GM12872 (cell line): Measurements from ENCODE around the gene PTPRN2.

ENCODE experiments used
- TF ChIP-seq, protein P1 (sequence below): IDR thresholded peaks from 3 replicates; pipeline ENCODE4 v1.5.1; 2011; ENCODE audit warnings: low read depth, mild to moderate bottlenecking, low read length, moderate library complexity; ENCODE audit not compliant: insufficient read depth

Gene PTPRN2

DNA sequence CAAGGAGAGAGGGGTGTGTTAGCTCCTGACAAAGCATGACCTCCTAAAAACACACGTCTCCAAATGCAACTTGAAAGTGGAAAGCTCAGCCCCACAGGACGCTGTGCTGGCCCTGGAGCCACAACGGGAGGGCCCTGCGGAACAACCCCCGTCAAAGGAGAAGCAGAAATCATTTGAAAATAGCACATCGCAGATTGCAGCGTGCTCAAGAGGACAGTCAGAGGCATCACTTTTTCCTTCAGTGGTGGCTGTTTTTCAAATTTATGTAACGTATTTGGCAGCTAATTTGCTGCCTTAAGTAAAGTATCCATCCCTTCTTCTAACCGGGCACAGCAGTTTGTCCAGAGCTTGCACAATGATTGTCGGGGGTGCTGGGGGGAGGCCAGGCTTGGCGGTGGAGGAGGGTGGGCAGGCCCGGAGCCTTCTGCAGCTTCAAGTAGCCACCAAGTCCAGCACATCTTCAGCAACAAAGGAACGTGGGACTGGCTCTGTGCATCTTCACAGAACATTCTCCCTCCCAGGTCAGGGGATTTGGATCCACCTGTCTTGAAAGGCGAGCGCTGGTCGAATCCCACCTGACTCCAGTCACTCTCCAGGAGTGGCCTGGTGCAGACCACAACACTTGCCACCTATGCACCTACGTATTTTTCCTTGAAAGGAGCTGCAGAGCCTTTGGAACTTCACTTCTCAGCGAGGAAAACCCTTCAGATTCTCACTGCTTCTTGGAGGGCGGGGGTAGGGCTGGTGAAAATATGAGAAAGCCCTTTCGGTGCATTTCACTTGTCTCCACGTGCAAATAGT is 904.5 kb downstream of the PTPRN2 start:
- TF ChIP-seq, protein P1, sequence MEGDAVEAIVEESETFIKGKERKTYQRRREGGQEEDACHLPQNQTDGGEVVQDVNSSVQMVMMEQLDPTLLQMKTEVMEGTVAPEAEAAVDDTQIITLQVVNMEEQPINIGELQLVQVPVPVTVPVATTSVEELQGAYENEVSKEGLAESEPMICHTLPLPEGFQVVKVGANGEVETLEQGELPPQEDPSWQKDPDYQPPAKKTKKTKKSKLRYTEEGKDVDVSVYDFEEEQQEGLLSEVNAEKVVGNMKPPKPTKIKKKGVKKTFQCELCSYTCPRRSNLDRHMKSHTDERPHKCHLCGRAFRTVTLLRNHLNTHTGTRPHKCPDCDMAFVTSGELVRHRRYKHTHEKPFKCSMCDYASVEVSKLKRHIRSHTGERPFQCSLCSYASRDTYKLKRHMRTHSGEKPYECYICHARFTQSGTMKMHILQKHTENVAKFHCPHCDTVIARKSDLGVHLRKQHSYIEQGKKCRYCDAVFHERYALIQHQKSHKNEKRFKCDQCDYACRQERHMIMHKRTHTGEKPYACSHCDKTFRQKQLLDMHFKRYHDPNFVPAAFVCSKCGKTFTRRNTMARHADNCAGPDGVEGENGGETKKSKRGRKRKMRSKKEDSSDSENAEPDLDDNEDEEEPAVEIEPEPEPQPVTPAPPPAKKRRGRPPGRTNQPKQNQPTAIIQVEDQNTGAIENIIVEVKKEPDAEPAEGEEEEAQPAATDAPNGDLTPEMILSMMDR, result no peak

DNA sequence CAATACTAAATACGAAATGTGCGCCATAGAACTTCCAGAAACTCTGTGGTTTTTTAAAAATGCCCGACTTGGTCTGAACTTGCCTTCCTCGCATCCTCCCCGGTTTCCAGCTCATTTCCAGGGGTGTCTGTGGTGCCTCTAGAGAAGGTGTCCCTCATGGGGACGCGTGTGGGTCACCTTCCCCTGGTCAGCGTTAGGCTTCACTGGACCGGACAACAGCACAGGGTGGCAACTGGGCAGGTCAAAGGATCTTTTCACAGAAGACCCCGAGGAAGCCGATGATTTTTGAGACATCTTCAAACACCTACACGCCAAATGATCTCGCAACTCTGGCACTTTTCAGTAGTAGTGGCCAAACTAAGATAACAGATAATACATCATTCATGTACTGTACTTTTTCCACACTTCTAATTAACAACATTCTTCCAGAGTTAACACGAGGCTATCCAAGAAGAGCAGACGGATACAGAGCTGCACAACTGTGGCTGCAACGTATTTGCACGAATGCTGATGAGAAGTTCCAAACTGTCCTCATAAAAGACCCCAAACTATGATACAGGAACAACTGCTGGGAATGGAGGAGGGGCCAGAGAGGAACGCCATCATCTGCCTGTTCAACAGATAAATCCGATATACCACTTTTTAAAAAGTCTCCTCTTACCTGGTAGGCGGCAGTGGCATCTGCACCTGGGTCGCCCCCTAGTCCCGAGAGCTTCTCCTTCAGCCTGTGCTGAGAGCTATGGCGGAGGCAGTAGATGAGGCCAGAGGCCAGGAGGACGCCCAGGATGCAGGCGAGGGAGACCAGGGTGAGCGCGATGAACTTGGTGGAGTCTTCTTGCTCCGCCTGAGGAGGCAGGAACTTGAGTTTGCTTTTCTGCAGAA is 905.3 kb downstream of the PTPRN2 start:
- TF ChIP-seq, protein P1, result no peak

DNA sequence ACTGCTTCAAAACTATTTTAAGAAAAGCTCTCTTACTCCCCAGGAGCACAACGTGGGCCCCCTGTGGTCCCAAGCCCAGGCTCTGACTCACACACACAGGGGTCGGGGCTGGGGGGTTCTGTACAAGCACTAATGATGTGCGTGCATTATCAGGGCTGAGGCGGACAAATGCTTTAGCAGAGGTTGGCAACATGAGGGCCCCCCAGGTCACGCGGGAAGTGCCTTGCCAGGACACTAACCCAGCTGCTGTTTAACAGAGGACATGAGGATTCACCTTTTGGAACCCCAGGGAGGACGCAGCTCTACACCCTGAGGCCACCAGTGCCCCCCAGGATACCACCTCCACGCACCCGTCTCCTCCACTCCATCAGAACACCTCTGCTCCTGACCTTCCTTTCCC is 908.0 kb downstream of the PTPRN2 start:
- TF ChIP-seq, protein P1, result no peak

DNA sequence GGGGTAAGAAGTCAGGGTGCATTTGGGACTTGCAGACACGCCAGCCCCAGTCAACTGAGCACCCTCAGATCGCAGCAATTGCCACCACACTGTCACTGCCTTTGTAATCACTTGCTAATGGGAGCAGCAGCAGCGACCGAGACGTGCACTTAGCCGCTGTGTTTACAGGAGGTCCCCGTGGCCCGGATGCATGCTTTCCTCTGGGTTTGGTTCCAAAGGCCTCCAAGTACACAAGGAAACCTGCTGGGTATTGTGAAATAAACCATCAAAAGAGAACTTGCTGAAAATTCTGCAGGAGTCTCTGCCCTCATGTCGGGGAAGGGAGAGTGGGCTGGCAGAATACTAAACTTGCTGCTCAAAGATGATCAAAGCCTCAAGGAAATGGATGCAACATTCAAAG is 909.1 kb downstream of the PTPRN2 start:
- TF ChIP-seq, protein P1, result no peak

DNA sequence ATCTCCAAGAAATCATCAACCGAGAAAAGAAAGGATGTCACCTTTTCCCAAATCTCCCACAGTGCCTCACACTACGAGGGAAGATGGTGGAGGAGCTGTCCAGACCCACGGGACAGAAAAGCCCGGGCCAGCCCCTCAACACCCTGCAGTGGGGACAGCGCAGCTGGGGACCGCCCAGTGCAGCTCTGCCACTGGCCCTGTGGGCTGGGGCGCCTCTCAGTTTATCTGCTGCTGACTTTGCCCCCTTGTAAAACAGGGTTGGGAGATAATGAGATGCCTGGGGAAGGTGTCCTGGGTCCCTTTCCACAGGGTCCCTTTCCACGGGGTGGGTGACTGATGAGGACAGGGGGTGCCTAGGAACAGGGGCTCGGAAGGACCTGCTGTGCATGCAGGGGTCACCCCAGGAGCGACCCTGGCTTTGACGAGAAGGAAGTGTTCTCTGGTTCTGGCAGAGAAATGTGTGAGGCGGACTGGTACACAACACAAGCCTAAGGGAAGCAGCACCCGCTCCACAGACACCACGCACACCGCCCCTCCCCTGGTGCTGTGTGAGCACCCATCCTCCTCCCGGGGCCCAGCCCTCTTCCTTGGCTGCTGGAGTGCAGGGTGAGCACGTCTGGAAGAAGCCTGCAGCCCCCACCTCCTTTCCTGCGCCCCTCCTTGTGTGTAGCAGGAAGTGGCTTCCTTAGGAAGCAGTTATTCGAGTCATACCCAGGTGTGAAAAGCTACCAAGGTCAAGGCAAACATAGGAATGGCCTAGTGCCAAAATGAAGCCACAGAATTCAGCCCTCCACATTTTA is 911.0 kb downstream of the PTPRN2 start:
- TF ChIP-seq, protein P1, result no peak

DNA sequence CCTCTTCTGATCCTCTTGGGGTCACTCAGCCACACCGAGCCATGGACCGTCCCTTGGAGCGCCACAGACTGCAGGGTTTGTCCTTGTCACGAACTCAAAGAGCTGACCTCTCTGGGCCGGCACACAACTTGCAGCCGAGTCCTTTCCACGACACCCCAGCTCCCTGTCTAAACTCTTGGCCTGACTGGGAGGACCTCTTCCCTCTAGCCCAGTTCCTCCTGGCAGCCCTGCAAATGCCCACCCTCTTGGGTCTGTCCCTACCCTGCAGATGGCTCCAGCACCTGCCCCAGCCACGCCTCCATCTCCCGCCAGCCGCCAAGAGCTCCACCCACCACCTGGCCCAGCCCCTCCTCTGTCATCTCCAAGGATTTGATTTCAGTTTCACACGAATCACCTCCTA is 911.6 kb downstream of the PTPRN2 start:
- TF ChIP-seq, protein P1, result no peak
